HG03521 (cell line): ENCODE data around the gene NKAPD1.
"Not testable (repeated sequence)": the region's sequence is repeated elsewhere in the genome, so short reads cannot be mapped to it uniquely, and the experiment has no call there.

Experiments used
- ATAC-seq: cut with Tn5 transposase; IDR thresholded peaks from one replicate; pipeline ENCODE4 v1.9.1; 2021; ENCODE audit warnings: mild to moderate bottlenecking, moderate library complexity; ENCODE audit not compliant: unreplicated experiment

Gene NKAPD1

GRCh38 chr11:112086422-112087191 is 12.5 kb downstream of the NKAPD1 start, which contains the start of the genes SDHD and TIMM8B:
Gene SDHD (plus strand): TSS chr11:112086873. CDS start chr11:112086908, 35 bp downstream.
Gene TIMM8B (minus strand): TSS chr11:112086756. CDS start chr11:112086723, 33 bp downstream.
- peak; percentile 93 for ATAC-seq

DNA sequence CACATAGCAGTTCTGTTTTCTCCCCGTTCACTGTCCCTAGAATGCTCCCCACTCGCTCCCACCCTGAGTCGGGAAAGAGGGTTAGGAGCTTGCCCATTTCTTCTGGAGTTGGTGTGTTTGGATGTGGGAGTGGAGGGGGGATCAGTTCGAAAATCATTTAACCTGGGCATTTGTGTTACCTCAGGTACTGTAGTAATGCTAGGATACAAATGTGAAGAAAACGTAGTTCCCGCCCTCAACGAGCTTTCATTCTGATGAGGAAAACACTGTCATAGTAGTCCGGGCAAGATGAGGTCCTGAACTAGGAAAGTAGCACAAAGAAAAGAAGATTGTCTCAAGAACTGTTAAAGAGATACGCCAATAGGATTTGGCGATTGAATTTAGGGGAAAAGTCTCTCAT is 13.1 kb downstream of the NKAPD1 start:
- ATAC-seq: no peak

DNA sequence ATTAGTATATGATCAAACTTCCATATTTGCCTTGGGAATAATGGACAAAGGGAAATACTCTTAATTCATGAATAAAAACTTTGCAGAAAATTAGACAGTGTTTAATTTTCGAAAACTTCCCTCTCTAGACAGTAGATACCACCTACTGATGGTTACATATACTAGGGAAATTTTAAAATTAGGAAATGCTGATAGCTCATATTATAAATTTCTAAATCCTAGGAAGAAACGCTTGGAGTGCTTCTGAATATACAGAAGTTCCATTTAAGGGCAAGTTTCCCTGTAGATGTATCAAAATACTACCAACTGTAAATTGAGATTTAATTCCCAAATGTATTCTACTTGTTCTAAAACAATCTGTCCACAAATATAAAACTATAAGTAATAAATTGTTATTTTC is 21.2 kb downstream of the NKAPD1 start:
- ATAC-seq: not testable (repeated sequence)

GRCh38 chr11:112096194-112096593 is 22.1 kb downstream of the NKAPD1 start:
- ATAC-seq: no peak

DNA sequence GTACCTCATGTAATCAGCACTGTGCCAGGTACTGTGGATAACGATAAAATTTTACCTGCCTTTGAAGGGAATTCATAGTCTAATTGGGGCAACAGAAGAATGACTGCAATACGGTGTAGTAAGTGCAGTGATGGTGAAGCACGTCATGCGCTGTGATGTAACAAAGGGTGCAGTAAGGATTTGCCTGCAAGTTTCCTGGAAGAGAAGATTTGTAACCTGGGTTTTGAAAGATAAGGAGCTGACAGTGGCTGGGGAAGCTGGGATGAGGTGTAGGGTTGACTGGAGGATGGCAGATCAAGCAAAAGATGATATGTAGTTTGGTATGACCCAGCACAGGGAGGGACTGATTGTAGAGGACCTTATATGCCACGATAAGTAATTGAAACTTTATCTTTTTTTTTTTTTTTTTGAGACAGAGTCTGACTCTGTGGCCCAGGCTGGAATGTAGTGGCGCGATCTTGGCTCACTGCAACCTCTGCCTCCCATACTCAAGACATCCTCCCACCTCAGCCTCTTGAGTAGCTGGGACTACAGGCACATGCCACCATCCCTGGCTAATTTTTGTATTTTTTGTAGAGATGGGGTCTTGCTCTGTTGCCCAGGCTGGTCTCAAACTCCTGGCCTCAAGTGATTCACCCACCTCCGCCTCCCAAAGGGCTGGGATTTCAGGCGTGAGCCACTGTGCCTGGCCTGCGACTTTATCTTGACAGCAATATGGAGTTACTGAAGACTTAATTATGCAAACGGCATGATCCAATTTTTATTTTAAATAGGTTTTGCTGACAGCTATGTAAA is 23.8 kb downstream of the NKAPD1 start:
- ATAC-seq: no peak

- ATAC-seq: no peak
Observed at GRCh38 chr11:112100462-112100861, 26.4 kb downstream of the NKAPD1 start.

DNA sequence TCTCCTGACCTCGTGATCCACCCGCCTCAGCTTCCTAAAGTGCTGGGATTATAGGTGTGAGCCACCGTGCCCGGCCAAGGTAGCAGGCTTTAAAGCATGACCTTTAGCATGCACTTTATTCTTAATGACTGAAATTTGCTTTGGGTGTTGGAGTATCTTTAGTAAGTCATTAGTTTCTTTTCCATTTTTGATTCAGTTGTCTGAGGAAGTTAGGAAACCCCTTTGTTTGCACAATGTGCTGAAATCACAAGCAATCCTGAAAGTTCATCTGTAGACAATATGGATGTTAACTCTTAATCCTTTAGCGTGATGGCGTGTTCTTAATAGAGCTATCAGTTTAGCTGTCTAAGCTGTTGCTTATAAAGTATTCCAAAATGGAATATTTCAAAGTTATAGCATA is 29.3 kb downstream of the NKAPD1 start:
- ATAC-seq: no peak

- ATAC-seq: no peak
Observed at GRCh38 chr11:112106070-112106469, 32.0 kb downstream of the NKAPD1 start.

DNA sequence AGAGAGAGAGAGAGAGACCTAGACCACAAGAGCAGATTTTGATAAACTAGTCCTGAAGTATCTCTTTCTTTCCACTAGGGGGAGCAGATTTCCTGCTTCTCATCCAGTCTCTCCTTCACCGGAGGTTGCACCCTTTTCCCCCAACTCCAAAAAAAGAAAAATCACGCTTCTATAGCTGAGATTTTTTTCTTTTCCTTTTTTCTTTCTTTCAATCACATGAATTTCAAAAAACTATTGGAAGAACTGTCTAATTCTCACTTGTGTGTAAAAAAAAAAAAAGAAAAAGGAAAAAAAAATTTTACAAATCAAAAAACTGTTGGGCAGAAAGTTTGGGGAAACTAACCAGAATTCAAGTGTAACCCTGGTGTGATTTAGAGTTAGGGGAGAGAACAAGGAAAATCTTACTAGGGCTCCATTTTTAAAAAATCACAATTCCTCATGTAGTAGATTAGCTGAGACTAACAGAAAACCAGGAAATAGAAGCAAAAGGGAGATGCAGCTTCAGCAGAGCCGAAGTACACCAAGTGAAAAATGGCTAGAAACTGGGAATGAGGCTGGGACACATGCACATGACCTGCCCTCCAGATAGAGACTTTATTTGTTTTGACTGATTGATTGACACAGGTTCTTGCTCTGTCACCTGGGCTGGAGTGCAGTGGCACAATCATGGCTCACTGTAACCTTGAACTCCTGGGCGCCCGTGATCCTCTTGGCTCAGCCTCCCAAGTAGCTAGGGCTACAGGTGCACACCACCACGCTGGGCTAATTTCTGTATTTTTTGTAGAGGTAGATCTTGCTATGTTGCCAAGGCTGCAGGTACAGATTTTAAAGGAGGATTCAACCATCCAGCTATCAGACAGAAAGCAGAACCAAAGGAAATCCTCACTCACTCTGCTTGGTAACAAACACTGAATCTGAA is 39.7 kb downstream of the NKAPD1 start:
- ATAC-seq: no peak

DNA sequence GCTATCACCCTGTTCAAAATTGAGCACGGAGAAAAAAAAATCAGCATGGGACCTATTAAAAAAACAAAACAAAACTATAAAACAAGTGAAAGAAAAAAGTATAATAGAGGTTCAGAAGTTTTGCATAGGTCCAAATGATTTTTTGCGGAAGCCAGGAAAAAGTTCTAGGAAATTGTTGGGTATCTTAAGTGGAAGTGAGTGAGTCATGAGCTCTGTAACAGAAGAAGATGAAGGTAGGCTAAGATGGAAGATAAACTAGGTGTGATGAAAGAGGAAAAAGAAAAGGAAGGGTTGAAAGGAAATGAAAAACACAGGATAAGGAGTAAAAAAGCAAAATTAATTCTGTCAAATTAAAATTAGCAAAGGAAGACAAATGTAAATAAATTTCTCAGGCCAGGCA is 40.4 kb downstream of the NKAPD1 start:
- no peak for ATAC-seq

DNA sequence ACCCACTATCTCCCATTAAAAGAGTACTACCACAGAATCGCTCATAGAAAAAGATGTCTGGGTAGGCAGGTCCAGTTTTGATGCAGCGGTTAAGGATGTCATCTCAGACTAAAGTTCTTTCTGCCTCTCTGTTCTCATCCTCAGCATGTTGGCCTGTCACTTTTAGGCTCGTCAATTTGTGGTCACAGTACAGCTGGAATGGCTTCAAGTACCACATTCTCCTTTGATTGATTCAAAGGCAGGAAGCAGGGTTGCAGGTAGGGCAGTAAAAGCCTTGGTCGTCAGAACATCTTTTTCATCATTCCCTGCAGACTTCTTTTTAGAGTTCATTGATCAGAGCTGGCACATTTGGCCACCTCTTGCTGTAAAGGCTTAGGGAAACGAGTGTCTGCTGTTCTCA is 41.3 kb downstream of the NKAPD1 start:
- ATAC-seq: no peak

DNA sequence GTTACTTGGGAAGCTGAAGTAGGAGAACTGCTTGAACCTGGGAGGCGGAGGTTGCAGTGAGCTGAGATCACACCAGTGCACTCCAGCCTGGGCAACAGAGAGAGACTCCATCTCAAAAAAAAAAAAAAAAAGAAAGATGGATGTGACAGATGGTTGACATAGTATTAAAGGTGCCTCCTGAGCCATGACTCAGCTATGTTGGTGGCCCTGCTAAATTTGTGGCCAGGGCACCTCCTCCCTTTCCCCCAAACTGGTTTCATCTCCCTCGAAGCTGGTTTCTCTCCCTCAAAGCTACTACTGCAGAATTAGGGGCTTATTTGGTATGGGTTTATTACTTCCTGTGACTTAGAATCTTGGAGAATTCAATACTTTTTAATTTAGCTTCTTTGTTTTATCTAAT is 44.1 kb downstream of the NKAPD1 start:
- no peak for ATAC-seq

DNA sequence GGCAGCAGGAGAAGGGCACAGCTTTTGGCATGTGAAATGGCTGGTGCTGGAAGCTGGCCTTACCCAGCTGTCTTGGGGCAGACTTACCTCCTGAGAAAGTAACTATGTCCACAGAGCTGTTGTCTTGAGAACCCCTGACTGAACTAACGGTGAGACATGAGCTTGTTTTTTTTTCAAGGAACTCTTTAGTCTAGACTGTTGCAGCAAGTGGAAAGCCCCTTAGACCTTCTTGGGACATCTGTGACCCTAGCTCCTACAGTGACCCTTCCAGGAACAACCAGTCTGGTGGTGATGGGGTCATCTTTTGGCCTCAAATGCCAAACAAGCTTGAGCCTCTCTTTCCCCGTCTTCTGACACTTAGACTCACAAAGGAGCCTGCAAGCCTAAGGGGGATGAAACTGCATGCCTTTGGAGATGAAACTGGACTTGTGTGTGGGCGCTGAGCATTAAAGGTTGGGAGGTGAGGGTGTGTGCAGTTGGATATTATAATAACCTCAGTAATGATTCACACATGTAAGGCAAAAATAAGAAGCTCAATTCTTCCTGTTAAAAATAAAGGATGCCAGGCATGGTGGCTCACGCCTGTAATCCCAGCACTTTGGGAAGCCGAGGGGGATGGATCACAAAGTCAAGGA is 48.0 kb downstream of the NKAPD1 start:
- no peak for ATAC-seq

DNA sequence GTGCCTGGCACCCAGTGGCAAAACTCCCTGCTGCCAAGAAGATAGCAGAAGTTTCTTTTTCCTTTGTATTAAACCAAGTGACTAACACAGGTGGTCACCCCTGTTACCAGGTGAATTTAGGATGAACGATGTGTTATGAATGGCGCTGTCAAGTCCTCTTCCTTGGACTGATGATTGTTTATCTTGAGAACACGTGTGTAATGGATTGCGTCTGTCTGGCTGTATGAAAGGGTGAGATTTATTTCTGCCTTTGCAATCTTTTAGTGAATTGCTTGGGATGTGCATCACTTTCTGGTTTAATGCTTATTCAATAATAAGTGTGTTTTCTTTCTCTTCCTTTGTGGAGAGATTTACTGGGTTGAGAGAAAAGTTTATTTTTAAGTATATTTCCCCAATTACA is 49.0 kb downstream of the NKAPD1 start:
- no peak for ATAC-seq

DNA sequence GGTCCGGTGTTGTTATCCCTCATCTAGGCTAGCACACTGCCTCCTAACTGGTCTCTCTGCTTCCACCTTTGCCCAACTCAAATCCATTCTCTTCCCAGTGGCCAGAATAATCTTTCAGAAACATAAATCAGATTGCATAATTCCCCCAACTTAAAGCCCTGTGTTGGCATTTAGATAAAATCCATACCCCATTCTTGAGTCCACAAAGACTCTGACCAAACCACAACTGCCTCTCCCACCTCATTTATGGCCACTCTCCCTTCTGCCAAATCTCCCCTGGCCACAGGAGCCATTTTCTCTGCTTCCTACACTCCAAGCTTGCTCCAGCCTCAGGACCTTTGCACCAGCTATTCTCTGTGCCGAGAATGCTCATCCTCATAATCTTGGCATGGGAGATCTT is 53.0 kb downstream of the NKAPD1 start:
- ATAC-seq: no peak

GRCh38 chr11:112128483-112129121 is 54.5 kb downstream of the NKAPD1 start:
- ATAC-seq: no peak

GRCh38 chr11:112129656-112130055 is 55.6 kb downstream of the NKAPD1 start:
- ATAC-seq: no peak

DNA sequence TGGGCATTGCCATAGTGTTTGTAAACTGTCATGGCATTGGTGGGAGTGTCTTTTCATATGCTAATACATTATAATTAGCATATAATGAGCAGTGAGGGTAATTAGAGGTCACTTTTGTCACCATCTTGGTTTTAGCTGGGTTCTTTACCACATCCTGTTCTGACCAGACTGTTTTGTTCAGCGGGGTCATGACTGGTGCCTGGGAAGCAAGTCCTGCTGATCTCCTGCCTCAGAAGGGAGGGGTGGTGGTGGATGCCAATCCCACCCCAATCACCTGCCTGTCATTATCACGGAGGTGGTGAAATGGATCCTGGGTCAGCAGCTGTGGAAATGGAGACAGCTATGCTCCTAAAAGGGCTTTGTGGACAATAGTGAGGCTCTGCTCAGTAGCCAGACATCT is 58.6 kb downstream of the NKAPD1 start:
- ATAC-seq: no peak

GRCh38 chr11:112134473-112134872 is 60.4 kb downstream of the NKAPD1 start:
- ATAC-seq: no peak
